ENCODE data around the gene SAMM50. TPM values are rescaled to one million over a fixed set of nuclear protein-coding genes. Genes with fewer than 3 reads are reported as not detected.

Gene SAMM50
- total and polyA plus RNA-seq, 2 experiments from 2014 or later: 37.6 to 53.5 TPM

DNA sequence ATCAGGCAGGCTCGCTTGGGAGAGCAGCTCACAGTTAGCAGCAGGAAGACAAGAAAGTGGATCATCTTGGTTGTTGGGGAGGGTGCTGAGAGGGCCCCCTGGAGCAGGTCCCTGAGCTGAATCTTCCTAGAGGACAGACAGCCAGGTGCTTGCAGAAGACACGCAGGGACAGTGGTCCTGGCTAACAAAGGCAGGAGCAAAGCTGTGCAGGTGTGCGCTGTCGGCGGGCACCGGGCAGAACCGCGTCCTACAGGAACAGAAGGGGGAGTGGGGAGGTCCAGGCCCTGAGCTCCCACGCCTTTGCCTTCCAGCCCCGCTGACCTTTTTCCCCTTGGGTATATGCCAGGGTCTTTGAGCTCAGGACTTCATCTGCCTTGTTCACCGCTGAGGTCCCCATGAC lies 38.8 kb downstream of the SAMM50 start:
- no peak overlapping the region for H3K4me3 ChIP-seq
- no peaks in the 10 kb centered on the region for H3K27me3 ChIP-seq
- no peak for DNase-seq (ENCODE audit: low spot score)
- no peak overlapping the region for H3K4me2 ChIP-seq
- no peaks in the 10 kb centered on the region for H3K9me2 ChIP-seq (replicated peaks; ENCODE audit: insufficient read depth)
- H4K20me1 ChIP-seq (ENCODE audit: insufficient read depth, poor library complexity, severe bottlenecking): peaks cover 2% of the 10 kb centered on the region
- H2AFZ ChIP-seq: no peak overlapping the region
- H3K79me2 ChIP-seq: peaks cover 2% of the 10 kb centered on the region
- no peaks in the 10 kb centered on the region for H3K4me1 ChIP-seq (ENCODE audit: insufficient read depth)
- no peaks in the 10 kb centered on the region for H3K36me3 ChIP-seq (replicated peaks; ENCODE audit: insufficient read depth, low read depth)
- H3K27ac ChIP-seq: no peak overlapping the region
- no peaks in the 10 kb centered on the region for H3K9me3 ChIP-seq (ENCODE audit: low read depth)
- WGBS (ENCODE audit: low lambda C conversion rate, missing lambda C conversion rate): 93% methylated on average over 11 of the region's 11 CpGs
- TF ChIP-seq EZH2phosphoT487 (IDR thresholded peaks at IDR 0.05; ENCODE audit: low read depth, severe bottlenecking, unreplicated experiment) (no peak), EZH2 (IDR thresholded peaks at IDR 0.05; ENCODE audit: borderline replicate concordance) (no peak), CTCF (IDR thresholded peaks at IDR 0.05; ENCODE audit: poor library complexity) (no peak)

DNA sequence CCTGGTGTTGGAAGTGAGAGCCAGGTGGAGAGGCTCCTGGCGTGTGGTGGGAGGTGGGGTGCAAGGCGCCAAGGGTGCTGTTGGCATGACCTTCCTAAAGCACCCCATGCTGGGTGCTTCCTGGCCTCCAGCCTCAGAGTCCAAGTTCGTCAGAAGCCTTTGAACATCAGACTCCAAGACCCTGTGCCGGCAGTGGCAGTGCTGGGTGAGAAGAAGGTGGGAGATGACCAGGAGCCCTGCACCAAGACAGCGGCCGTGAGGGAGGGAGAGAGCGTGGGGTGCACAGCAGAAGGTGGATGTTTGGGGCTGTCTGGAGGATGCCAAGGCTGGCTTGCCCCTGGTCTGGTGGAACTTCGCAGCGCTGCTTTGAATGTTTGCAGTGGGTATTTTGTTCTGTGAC lies 39.2 kb downstream of the SAMM50 start:
- Histone ChIP-seq H3K79me2 (peaks cover 2% of the 10 kb centered on the region), H3K36me3 (replicated peaks; ENCODE audit: insufficient read depth, low read depth) (no peaks in the 10 kb centered on the region), H2AFZ (no peak overlapping the region), H3K4me2 (no peak overlapping the region), H3K9me3 (ENCODE audit: low read depth) (no peaks in the 10 kb centered on the region), H3K4me3 (no peak overlapping the region), H3K27me3 (no peaks in the 10 kb centered on the region), H3K4me1 (ENCODE audit: insufficient read depth) (no peaks in the 10 kb centered on the region), H3K9me2 (replicated peaks; ENCODE audit: insufficient read depth) (no peaks in the 10 kb centered on the region), H4K20me1 (ENCODE audit: insufficient read depth, poor library complexity, severe bottlenecking) (peaks cover 2% of the 10 kb centered on the region), H3K27ac (no peak overlapping the region)
- 90% methylated on average over 9 of the region's 9 CpGs for WGBS (ENCODE audit: low lambda C conversion rate, missing lambda C conversion rate)
- TF ChIP-seq EZH2 (IDR thresholded peaks at IDR 0.05; ENCODE audit: borderline replicate concordance) (no peak), CTCF (IDR thresholded peaks at IDR 0.05; ENCODE audit: poor library complexity) (no peak), EZH2phosphoT487 (IDR thresholded peaks at IDR 0.05; ENCODE audit: low read depth, severe bottlenecking, unreplicated experiment) (no peak)
- no peak for DNase-seq (ENCODE audit: low spot score)

DNA sequence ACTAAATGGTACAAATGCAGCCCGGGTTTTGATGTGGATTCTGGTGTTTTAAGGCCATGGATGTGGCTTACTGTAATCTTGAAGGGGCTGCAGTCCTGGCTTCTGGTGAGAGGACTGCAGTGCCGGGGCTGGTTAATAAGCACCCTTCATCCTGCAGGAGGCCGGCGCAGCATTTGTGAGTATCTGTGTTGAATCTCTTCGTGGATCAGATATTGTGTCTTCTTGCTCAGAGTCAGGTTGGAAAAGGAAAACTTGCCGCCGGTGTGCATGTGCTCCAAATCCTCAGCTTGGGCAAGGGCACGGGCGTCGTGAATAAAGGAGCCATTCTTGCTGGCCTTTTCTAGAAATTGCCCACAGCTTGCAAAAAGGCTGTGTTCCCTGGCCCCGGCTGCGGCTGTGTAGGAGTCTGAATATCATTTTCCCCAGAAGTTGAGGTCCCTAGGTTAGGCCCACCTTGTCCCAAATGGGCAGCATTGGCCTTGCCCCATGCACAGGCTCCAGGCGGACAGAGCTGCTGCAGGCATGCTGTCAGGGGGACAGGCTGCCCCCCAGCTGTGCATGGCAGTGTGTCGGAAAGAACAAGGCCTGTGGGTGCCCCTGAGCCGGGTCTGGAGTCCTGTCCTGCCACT lies 39.9 kb downstream of the SAMM50 start:
- DNase-seq (ENCODE audit: low spot score): no peak
- no peaks in the 10 kb centered on the region for H3K4me1 ChIP-seq (ENCODE audit: insufficient read depth)
- no peak overlapping the region for H3K4me2 ChIP-seq
- WGBS (ENCODE audit: low lambda C conversion rate, missing lambda C conversion rate): 96% methylated on average over 15 of the region's 15 CpGs
- H3K27ac ChIP-seq: no peak overlapping the region
- no peak overlapping the region for H2AFZ ChIP-seq
- peaks cover 2% of the 10 kb centered on the region for H3K79me2 ChIP-seq
- H3K9me3 ChIP-seq (ENCODE audit: low read depth): no peaks in the 10 kb centered on the region
- no peaks in the 10 kb centered on the region for H3K36me3 ChIP-seq (replicated peaks; ENCODE audit: insufficient read depth, low read depth)
- no peaks in the 10 kb centered on the region for H3K9me2 ChIP-seq (replicated peaks; ENCODE audit: insufficient read depth)
- no peak overlapping the region for H3K4me3 ChIP-seq
- TF ChIP-seq CTCF (IDR thresholded peaks at IDR 0.05; ENCODE audit: poor library complexity): no peak
- no peak for TF ChIP-seq EZH2 (IDR thresholded peaks at IDR 0.05; ENCODE audit: borderline replicate concordance)
- TF ChIP-seq EZH2phosphoT487 (IDR thresholded peaks at IDR 0.05; ENCODE audit: low read depth, severe bottlenecking, unreplicated experiment): no peak
- no peaks in the 10 kb centered on the region for H3K27me3 ChIP-seq
- H4K20me1 ChIP-seq (ENCODE audit: insufficient read depth, poor library complexity, severe bottlenecking): peaks cover 2% of the 10 kb centered on the region

Measured in hepatocyte (in vitro differentiated cells).